Measurements from ENCODE around the gene PLCG1.

- TF ChIP-seq POLR2AphosphoS5 (IDR thresholded peaks at IDR 0.05; ENCODE audit: low read depth, low read length) (no peak), CTCF (IDR thresholded peaks at IDR 0.05 in 2 of 3, conservative IDR thresholded peaks at IDR 0.05 in 1 of 3; ENCODE audit: borderline replicate concordance in 1 of 3, insufficient read depth in 1 of 3, low read depth in 2 of 3, low read length in 2 of 3) (no peak), ZBTB33 (IDR thresholded peaks at IDR 0.05; ENCODE audit: extremely low read depth, insufficient replicate concordance, low read length) (no peak), ZNF274 (IDR thresholded peaks at IDR 0.05; ENCODE audit: low read depth, low read length) (no peak), JUND (IDR thresholded peaks at IDR 0.05) (no peak), CEBPB (IDR thresholded peaks at IDR 0.05; ENCODE audit: low read depth) (no peak), ATF3 (IDR thresholded peaks at IDR 0.05) (no peak), POLR2A (IDR thresholded peaks at IDR 0.05; ENCODE audit: borderline replicate concordance, extremely low read depth, insufficient read depth, insufficient read length) (no peak), RAD21 (IDR thresholded peaks at IDR 0.05; ENCODE audit: low read depth) (no peak), SIN3A (IDR thresholded peaks at IDR 0.05; ENCODE audit: low read depth) (no peak), EZH2 (IDR thresholded peaks at IDR 0.05) (no peak), SRF (IDR thresholded peaks at IDR 0.05; ENCODE audit: low read depth) (no peak)
Observed at GRCh38 chr20:41187668-41188067, 50.3 kb downstream of the PLCG1 start.
